Hepatocyte (in vitro differentiated cells): Measurements from ENCODE around the gene C19orf44. TPM values are rescaled to one million over a fixed set of nuclear protein-coding genes. Genes with fewer than 3 reads are reported as not detected.
"Not testable (repeated sequence)": the region's sequence is repeated elsewhere in the genome, so short reads cannot be mapped to it uniquely, and the experiment has no call there.

Source experiments
- DNase-seq: peaks from one replicate; pipeline ENCODE4 v3.0.0-alpha.2; 2016; ENCODE audit warnings: low spot score
- H2AFZ ChIP-seq: fragments of 200-600 bp; sonication (generic); 2 replicates; pipeline ENCODE4 v1.6.0; 2016; ENCODE audit warnings: antibody characterized with exemption, mild to moderate bottlenecking
- H3K27ac ChIP-seq: fragments of 200-600 bp; sonication (generic); 2 replicates; pipeline ENCODE4 v1.5.1; 2016; ENCODE audit warnings: mild to moderate bottlenecking
- H3K27me3 ChIP-seq: fragments of 200-600 bp; sonication (generic); 2 replicates; pipeline ENCODE4 v1.6.1; 2016
- H3K36me3 ChIP-seq: fragments of 200-600 bp; sonication (generic); replicated peaks from 2 replicates; pipeline ENCODE4 v1.5.1; 2016; ENCODE audit warnings: low read depth; ENCODE audit not compliant: insufficient read depth
- H3K4me1 ChIP-seq: fragments of 200-600 bp; sonication (generic); 2 replicates; pipeline ENCODE4 v1.5.1; 2016; ENCODE audit warnings: mild to moderate bottlenecking, moderate library complexity; ENCODE audit not compliant: insufficient read depth
- H3K4me2 ChIP-seq: fragments of 200-600 bp; sonication (generic); 2 replicates; pipeline ENCODE4 v1.6.0; 2016
- H3K4me3 ChIP-seq: fragments of 200-600 bp; sonication (generic); 2 replicates; pipeline ENCODE4 v1.5.1; 2016; ENCODE audit warnings: mild to moderate bottlenecking
- H3K79me2 ChIP-seq: fragments of 200-600 bp; sonication (generic); 2 replicates; pipeline ENCODE4 v1.6.0; 2017; ENCODE audit warnings: mild to moderate bottlenecking
- H3K9me2 ChIP-seq: fragments of 200-600 bp; sonication (generic); replicated peaks from 2 replicates; pipeline ENCODE4 v1.6.0; 2017; ENCODE audit warnings: mild to moderate bottlenecking; ENCODE audit not compliant: insufficient read depth
- H3K9me3 ChIP-seq: fragments of 200-600 bp; sonication (generic); 2 replicates; pipeline ENCODE4 v1.5.1; 2016; ENCODE audit warnings: low read depth, mild to moderate bottlenecking
- H4K20me1 ChIP-seq: fragments of 200-600 bp; sonication (generic); 2 replicates; pipeline ENCODE4 v1.6.0; 2016; ENCODE audit warnings: mild to moderate bottlenecking; ENCODE audit not compliant: insufficient read depth, poor library complexity, severe bottlenecking
- CTCF ChIP-seq: fragments of 200-600 bp; sonication (generic); IDR thresholded peaks from 2 replicates; pipeline ENCODE4 v1.5.1; 2016; ENCODE audit warnings: antibody characterized with exemption, mild to moderate bottlenecking; ENCODE audit not compliant: poor library complexity
- EZH2 ChIP-seq: fragments of 200-600 bp; sonication (generic); IDR thresholded peaks from 2 replicates; pipeline ENCODE4 v1.6.1; 2016; ENCODE audit warnings: antibody characterized with exemption, mild to moderate bottlenecking, borderline replicate concordance
- EZH2phosphoT487 ChIP-seq: fragments of 200-600 bp; sonication (generic); IDR thresholded peaks from one replicate; pipeline ENCODE4 v1.6.1; 2018; ENCODE audit warnings: antibody characterized with exemption, mild to moderate bottlenecking, low read depth, moderate library complexity; ENCODE audit not compliant: unreplicated experiment, severe bottlenecking
- WGBS: methylation state at CpG from one replicate; pipeline ENCODE4 v1.1.6; 2016; ENCODE audit warnings: low lambda C conversion rate; ENCODE audit errors: missing lambda C conversion rate; 5-methylcytosine and 5-hydroxymethylcytosine counted together
- polyA plus RNA-seq: library from polyadenylated mRNA; unstranded; fragments of >200 nt; fragmentation: Nextera tagmentation; extraction: Ambion mirVana; gene quantifications from 2 replicates; pipeline ENCODE4 v1.2.1, GENCODE V29; 2016
- total RNA-seq: library from RNA; depleted of rRNA; stranded (reverse); fragments of >200 nt; gene quantifications from 2 replicates; pipeline ENCODE4 v1.2.3, GENCODE V29; 2014

C19orf44 gene
- total and polyA plus RNA-seq, 2 experiments from 2014 or later = 2.9 to 3.0 TPM

GRCh38 chr19:16541526-16542044, 45.4 kb downstream of the C19orf44 start:
- Histone ChIP-seq H2AFZ (peak overlapping the region; percentile 41), H3K4me2 (peak overlapping the region; percentile 96), H3K27me3 (no peaks in the 10 kb centered on the region), H3K27ac (peak overlapping the region; percentile 90), H4K20me1 (peaks cover 25% of the 10 kb centered on the region), H3K79me2 (peaks cover 78% of the 10 kb centered on the region), H3K4me1 (peaks cover 14% of the 10 kb centered on the region), H3K9me3 (no peaks in the 10 kb centered on the region), H3K4me3 (peak overlapping the region; percentile 83), H3K9me2 (no peaks in the 10 kb centered on the region), H3K36me3 (no peaks in the 10 kb centered on the region)
- TF ChIP-seq EZH2phosphoT487 (no peak), CTCF (no peak), EZH2 (no peak)
- DNase-seq = peak; percentile 37
- WGBS = 2% methylated on average over 29 of the region's 29 CpGs

DNA sequence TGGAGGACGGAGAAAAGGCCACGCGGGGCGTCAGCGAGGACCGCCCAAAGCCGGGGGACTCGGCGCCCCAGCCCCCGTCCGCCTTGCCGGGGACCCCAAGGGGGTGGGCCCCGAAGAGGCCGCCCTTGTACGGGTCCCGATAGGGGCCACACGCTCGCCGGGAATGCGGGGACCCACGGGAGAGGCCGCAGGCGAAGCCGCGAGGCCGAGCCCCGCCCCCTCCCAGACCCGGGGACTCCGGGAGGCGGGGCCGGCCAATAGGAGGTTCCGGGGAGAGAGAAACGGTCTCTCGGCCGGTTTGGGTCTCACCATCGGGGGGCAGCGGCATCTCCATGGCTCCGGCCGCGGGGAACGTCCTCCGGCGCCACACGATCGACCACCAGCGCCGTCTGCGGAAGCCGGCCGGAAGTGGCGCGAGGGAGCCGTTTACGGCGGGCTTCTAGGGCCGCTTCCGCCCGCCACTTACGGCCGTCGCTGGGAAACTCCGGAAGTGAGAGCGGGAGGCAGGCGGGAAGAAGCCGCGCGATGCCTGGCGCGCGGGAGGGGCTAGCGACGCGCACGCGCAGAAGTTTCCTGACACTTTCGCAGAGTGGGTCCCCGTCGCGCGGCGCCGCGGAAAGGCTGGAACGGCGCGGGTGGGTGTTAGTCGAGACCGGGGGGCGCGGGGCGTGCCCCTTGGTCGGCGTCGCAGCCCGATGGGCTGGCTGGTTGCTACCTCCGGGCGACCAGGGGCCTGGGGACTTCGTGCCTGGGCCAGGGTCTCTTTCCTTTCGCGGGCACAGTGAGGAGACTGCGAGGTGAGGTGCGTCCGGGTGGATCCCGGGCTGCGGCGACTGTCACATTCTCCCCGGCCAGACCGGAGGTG, 46.1 kb downstream of the C19orf44 start, which contains the start of gene CHERP:
Gene CHERP (minus strand): TSS at position 393 of the 865 bp plus-strand sequence. CDS start 59 bp downstream, at position 334.
- Histone ChIP-seq H3K27me3 (no peaks in the 10 kb centered on the region), H3K36me3 (no peaks in the 10 kb centered on the region), H3K4me3 (peak within 1 kb of the TSS; percentile 83), H3K79me2 (peaks cover 71% of the 10 kb centered on the region), H3K27ac (peak within 1 kb of the TSS; percentile 90), H3K4me2 (peak within 1 kb of the TSS; percentile 96), H2AFZ (peak within 1 kb of the TSS; percentile 70), H4K20me1 (peaks cover 20% of the 10 kb centered on the region), H3K9me2 (no peaks in the 10 kb centered on the region), H3K4me1 (peaks cover 14% of the 10 kb centered on the region), H3K9me3 (no peaks in the 10 kb centered on the region)
- TF ChIP-seq CTCF (no peak), EZH2phosphoT487 (no peak), EZH2 (no peak)
- under 1% methylated on average over 84 of the region's 108 CpGs for WGBS
- peak; percentile 99 for DNase-seq

DNA sequence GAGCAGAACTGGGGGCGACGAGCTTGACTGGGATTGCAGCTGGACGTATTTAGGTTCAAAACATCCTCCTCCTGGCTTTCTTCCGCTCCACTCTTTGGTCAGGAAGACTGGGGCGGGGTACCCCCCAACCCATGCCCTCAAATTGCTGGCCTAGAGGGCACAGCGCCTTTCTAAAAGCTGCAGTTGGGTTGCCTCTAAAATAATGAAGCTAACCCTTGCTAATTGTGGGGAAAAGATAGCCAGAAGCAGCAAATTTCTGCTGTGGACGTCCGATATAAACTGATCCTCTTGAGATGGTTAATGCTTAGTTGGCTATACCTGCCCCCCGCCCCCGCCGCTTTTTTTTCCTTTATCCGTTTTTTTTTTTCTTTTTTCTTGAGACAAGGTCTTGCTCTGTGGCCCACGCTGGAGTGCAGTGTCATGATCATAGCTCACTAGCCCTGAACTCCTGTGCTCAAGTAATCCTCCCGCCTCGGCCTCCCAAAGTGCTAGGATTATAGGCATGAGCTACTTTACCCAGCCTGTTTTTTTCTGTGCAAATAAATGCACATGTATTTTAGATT, 46.8 kb downstream of the C19orf44 start:
- H3K9me3 ChIP-seq = no peaks in the 10 kb centered on the region
- no peaks in the 10 kb centered on the region for H3K9me2 ChIP-seq
- peak overlapping the region; percentile 83 for H3K4me3 ChIP-seq
- H3K36me3 ChIP-seq = no peaks in the 10 kb centered on the region
- no peak for TF ChIP-seq CTCF
- TF ChIP-seq EZH2phosphoT487 = no peak
- TF ChIP-seq EZH2 = no peak
- peaks cover 64% of the 10 kb centered on the region for H3K79me2 ChIP-seq
- peak overlapping the region; percentile 89 for H3K27ac ChIP-seq
- WGBS = 5% methylated on average over 13 of the region's 15 CpGs
- peaks cover 18% of the 10 kb centered on the region for H4K20me1 ChIP-seq
- H2AFZ ChIP-seq = peak overlapping the region; percentile 70
- H3K27me3 ChIP-seq = no peaks in the 10 kb centered on the region
- peaks cover 14% of the 10 kb centered on the region for H3K4me1 ChIP-seq
- H3K4me2 ChIP-seq = peak overlapping the region; percentile 76
- DNase-seq = no peak

GRCh38 chr19:16543734-16544133, 47.5 kb downstream of the C19orf44 start:
- H3K79me2 ChIP-seq = peaks cover 56% of the 10 kb centered on the region
- H3K9me2 ChIP-seq, H3K27me3 ChIP-seq, H3K36me3 ChIP-seq, DNase-seq, H3K27ac ChIP-seq, H2AFZ ChIP-seq, H3K9me3 ChIP-seq, H3K4me3 ChIP-seq: not testable (repeated sequence)
- 91% methylated on average over 6 of the region's 6 CpGs for WGBS
- peaks cover 10% of the 10 kb centered on the region for H4K20me1 ChIP-seq
- H3K4me2 ChIP-seq = peak overlapping the region; percentile 76
- H3K4me1 ChIP-seq = peaks cover 14% of the 10 kb centered on the region
